ENCODE results near the gene SSH3.
"Not testable (repeated sequence)": the region's sequence is repeated elsewhere in the genome, so short reads cannot be mapped to it uniquely, and the experiment has no call there.

Gene SSH3

GRCh38 chr11:67312187-67313021 is 9.1 kb downstream of the SSH3 start:
- no peak for DNase-seq (ENCODE audit: low read depth)

- no peak for DNase-seq (ENCODE audit: low read depth)
Observed at GRCh38 chr11:67313125-67313890, 10.0 kb downstream of the SSH3 start.

- no peak for DNase-seq (ENCODE audit: low read depth)
Observed at GRCh38 chr11:67314218-67314617, 10.9 kb downstream of the SSH3 start.

GRCh38 chr11:67315325-67315909 is 12.1 kb downstream of the SSH3 start:
- no peak for DNase-seq (ENCODE audit: low read depth)

GRCh38 chr11:67316882-67317204 is 13.5 kb downstream of the SSH3 start:
- DNase-seq (ENCODE audit: low read depth), result no peak

- DNase-seq (ENCODE audit: low read depth), result peak; percentile 97
Observed at GRCh38 chr11:67317205-67317887, 14.0 kb downstream of the SSH3 start.

- peak; percentile 23 for DNase-seq (ENCODE audit: low read depth)
Observed at GRCh38 chr11:67317888-67318555, 14.7 kb downstream of the SSH3 start.

- DNase-seq (ENCODE audit: low read depth), result not testable (repeated sequence)
Observed at GRCh38 chr11:67318876-67319275, 15.5 kb downstream of the SSH3 start.

- no peak for DNase-seq (ENCODE audit: low read depth)
Observed at GRCh38 chr11:67320011-67320410, 16.7 kb downstream of the SSH3 start.

GRCh38 chr11:67320691-67321090 is 17.4 kb downstream of the SSH3 start:
- no peak for DNase-seq (ENCODE audit: low read depth)

GRCh38 chr11:67321313-67321871 is 18.1 kb downstream of the SSH3 start:
- DNase-seq (ENCODE audit: low read depth), result no peak

- DNase-seq (ENCODE audit: low read depth), result no peak
Observed at GRCh38 chr11:67322049-67322448, 18.7 kb downstream of the SSH3 start.

GRCh38 chr11:67323526-67323925 is 20.2 kb downstream of the SSH3 start:
- DNase-seq (ENCODE audit: low read depth), result no peak

GRCh38 chr11:67332081-67332691 is 28.9 kb downstream of the SSH3 start:
- DNase-seq (ENCODE audit: low read depth), result no peak

GRCh38 chr11:67337257-67337656 is 33.9 kb downstream of the SSH3 start:
- DNase-seq (ENCODE audit: low read depth), result no peak

- DNase-seq (ENCODE audit: low read depth), result no peak
Observed at GRCh38 chr11:67344264-67344663, 40.9 kb downstream of the SSH3 start.

GRCh38 chr11:67345247-67345919 is 42.1 kb downstream of the SSH3 start:
- DNase-seq (ENCODE audit: low read depth), result no peak

- DNase-seq (ENCODE audit: low read depth), result peak; percentile 70
Observed at GRCh38 chr11:67345920-67346819, 42.8 kb downstream of the SSH3 start.

- DNase-seq (ENCODE audit: low read depth), result peak; percentile 56
Observed at GRCh38 chr11:67347964-67348749, 44.8 kb downstream of the SSH3 start.

Data from ELR (cell line).